Suprapubic skin (tissue), 4 donors: ENCODE results near the gene CAV3. TPM values are rescaled to one million over a fixed set of nuclear protein-coding genes. Genes with fewer than 3 reads are reported as not detected.
A peak's percentile ranks its signal among the peaks of the same experiment; 100 is the strongest.

ENCODE experiments used
- DNase-seq, 2 donors: peaks; one replicate each; pipeline ENCODE4 v3.0.0-alpha.2; 2019; ENCODE audit warnings: low spot score in 2 of 2
- H3K27ac ChIP-seq: fragments of 200-600 bp; sonication (generic); one replicate; pipeline ENCODE4 v1.5.1; 2019
- H3K27me3 ChIP-seq: fragments of 200-600 bp; sonication (generic); one replicate; pipeline ENCODE4 v1.5.1; 2019
- H3K36me3 ChIP-seq: fragments of 200-600 bp; sonication (generic); one replicate; pipeline ENCODE4 v1.5.1; 2019
- H3K4me1 ChIP-seq: fragments of 200-600 bp; sonication (generic); one replicate; pipeline ENCODE4 v1.5.1; 2019
- H3K4me3 ChIP-seq: fragments of 200-600 bp; sonication (generic); one replicate; pipeline ENCODE4 v1.5.1; 2019; ENCODE audit warnings: mild to moderate bottlenecking
- H3K9me3 ChIP-seq: fragments of 200-600 bp; sonication (generic); one replicate; pipeline ENCODE4 v1.5.1; 2019
- CTCF ChIP-seq, 2 donors: fragments of 200-600 bp in 1 of 2; fragments of 450-650 bp in 1 of 2; sonication (generic) in 1 of 2; IDR thresholded peaks; one replicate each; pipeline ENCODE4 v1.5.1; 2016 to 2019; ENCODE audit warnings: antibody characterized with exemption in 2 of 2, mild to moderate bottlenecking in 1 of 2, moderate library complexity in 1 of 2
- EP300 ChIP-seq: sonication (generic); formaldehyde crosslinking; IDR thresholded peaks from one replicate; pipeline ENCODE4 v1.6.1; 2017; ENCODE audit warnings: antibody characterized with exemption
- POLR2A ChIP-seq, 2 donors: fragments of 450-650 bp; IDR thresholded peaks; one replicate each; pipeline ENCODE4 v1.6.1; 2017; ENCODE audit warnings: antibody characterized with exemption in 2 of 2, mild to moderate bottlenecking in 2 of 2, moderate library complexity in 2 of 2
- POLR2AphosphoS5 ChIP-seq, 3 donors: sonication (generic); formaldehyde crosslinking; IDR thresholded peaks; one replicate each; pipeline ENCODE4 v1.6.1; 2017; ENCODE audit warnings: antibody characterized with exemption in 3 of 3
- WGBS: methylation state at CpG from one replicate; pipeline ENCODE4 v1.1.5; 2018; 5-methylcytosine and 5-hydroxymethylcytosine counted together
- total RNA-seq, 4 donors: library from RNA; depleted of rRNA; stranded (reverse); fragments of >200 nt; gene quantifications; one replicate each; pipeline ENCODE4 v1.1.0, GENCODE V29; 2016

Gene CAV3
- total RNA-seq, 4 donors from 2014 or later = not detected

GRCh38 chr3:8759038-8759707 lies 25.6 kb downstream of the CAV3 start:
- Histone ChIP-seq H3K4me1 (peaks cover 2% of the 10 kb centered on the region), H3K4me3 (no peak overlapping the region), H3K27ac (no peak overlapping the region), H3K9me3 (no peaks in the 10 kb centered on the region), H3K27me3 (peaks cover under 1% of the 10 kb centered on the region), H3K36me3 (no peaks in the 10 kb centered on the region)
- DNase-seq = no peak
- 90% methylated on average over 7 of the region's 7 CpGs for WGBS
- TF ChIP-seq POLR2AphosphoS5 (IDR thresholded peaks at IDR 0.05) = no peak
- no peak for TF ChIP-seq CTCF (IDR thresholded peaks at IDR 0.05)
- no peak for TF ChIP-seq EP300
- TF ChIP-seq POLR2A (IDR thresholded peaks at IDR 0.05) = no peak

GRCh38 chr3:8760091-8760490 lies 26.5 kb downstream of the CAV3 start:
- peaks cover 3% of the 10 kb centered on the region for H3K27me3 ChIP-seq
- H3K36me3 ChIP-seq = no peaks in the 10 kb centered on the region
- H3K4me1 ChIP-seq = peaks cover 2% of the 10 kb centered on the region
- no peak for TF ChIP-seq POLR2AphosphoS5 (IDR thresholded peaks at IDR 0.05)
- no peak for TF ChIP-seq POLR2A (IDR thresholded peaks at IDR 0.05)
- no peak for TF ChIP-seq EP300
- no peak for TF ChIP-seq CTCF (IDR thresholded peaks at IDR 0.05)
- H3K4me3 ChIP-seq = no peak overlapping the region
- H3K9me3 ChIP-seq = no peaks in the 10 kb centered on the region
- H3K27ac ChIP-seq = no peak overlapping the region
- 84% methylated on average over 5 of the region's 5 CpGs for WGBS
- DNase-seq = peak in 1 of 2 donors; percentile 59

- WGBS = 82% methylated on average over 5 of the region's 5 CpGs
- no peaks in the 10 kb centered on the region for H3K36me3 ChIP-seq
- H3K4me3 ChIP-seq = no peak overlapping the region
- no peaks in the 10 kb centered on the region for H3K9me3 ChIP-seq
- H3K4me1 ChIP-seq = peaks cover 2% of the 10 kb centered on the region
- peaks cover 3% of the 10 kb centered on the region for H3K27me3 ChIP-seq
- H3K27ac ChIP-seq = no peak overlapping the region
- TF ChIP-seq CTCF (IDR thresholded peaks at IDR 0.05) (no peak), POLR2A (IDR thresholded peaks at IDR 0.05) (no peak), POLR2AphosphoS5 (IDR thresholded peaks at IDR 0.05) (no peak), EP300 (no peak)
- DNase-seq = peak in 1 of 2 donors; percentile 61
Measured at GRCh38 chr3:8760506-8760905, 26.9 kb downstream of the CAV3 start.

- H3K27ac ChIP-seq = no peak overlapping the region
- H3K4me1 ChIP-seq = peaks cover 2% of the 10 kb centered on the region
Measured at GRCh38 chr3:8761866-8762265, 28.3 kb downstream of the CAV3 start.

More at GRCh38 chr3:8761866-8762265, 28.3 kb downstream of the CAV3 start:
- no peak overlapping the region for H3K4me3 ChIP-seq
- peaks cover 8% of the 10 kb centered on the region for H3K27me3 ChIP-seq
- TF ChIP-seq POLR2AphosphoS5 (IDR thresholded peaks at IDR 0.05) (no peak), POLR2A (IDR thresholded peaks at IDR 0.05) (no peak), CTCF (IDR thresholded peaks at IDR 0.05) (no peak), EP300 (no peak)
- H3K9me3 ChIP-seq = no peaks in the 10 kb centered on the region
- H3K36me3 ChIP-seq = no peaks in the 10 kb centered on the region
- 84% methylated on average over 4 of the region's 5 CpGs for WGBS
- peak in 1 of 2 donors; percentile 62 for DNase-seq
